Tibial artery (tissue), 4 donors: ENCODE results near the gene F8A1.
"Not testable (repeated sequence)": the region's sequence is repeated elsewhere in the genome, so short reads cannot be mapped to it uniquely, and the experiment has no call there.

Experiments used
- DNase-seq, 2 donors: peaks; one replicate each; pipeline ENCODE4 v3.0.0-alpha.2; 2019
- H3K27ac ChIP-seq, 2 donors: fragments of 200-600 bp; sonication (generic) in 1 of 2; 1 replicate in 1 of 2; 2 replicates in 1 of 2; pipeline ENCODE4 v1.5.1; 2018 to 2019; ENCODE audit warnings: mild to moderate bottlenecking in 1 of 2
- H3K27me3 ChIP-seq, 2 donors: fragments of 200-600 bp; sonication (generic) in 1 of 2; one replicate each; pipeline versions ENCODE4 v1.5.1 to v1.6.0; 2016 to 2019
- H3K36me3 ChIP-seq, 3 donors: fragments of 200-600 bp; sonication (generic) in 2 of 3; one replicate each; pipeline ENCODE4 v1.5.1; 2016 to 2019; ENCODE audit warnings: mild to moderate bottlenecking in 2 of 3
- H3K4me1 ChIP-seq, 4 donors: fragments of 200-600 bp; sonication (generic) in 2 of 4; 1 replicate in 3 of 4; 2 replicates in 1 of 4; pipeline ENCODE4 v1.5.1; 2016 to 2019
- H3K4me3 ChIP-seq, 2 donors: fragments of 200-600 bp; sonication (generic) in 1 of 2; 1 replicate in 1 of 2; 2 replicates in 1 of 2; pipeline ENCODE4 v1.5.1; 2018 to 2019; ENCODE audit warnings: mild to moderate bottlenecking in 2 of 2
- H3K9me3 ChIP-seq, 3 donors: fragments of 200-600 bp; sonication (generic) in 1 of 3; one replicate each; pipeline ENCODE4 v1.5.1; 2016 to 2019
- intact Hi-C: fragments of 100-400 bp; cut with DNase I; formaldehyde crosslinking; loops from one replicate; pipeline ENCODE4 v1.15.0; 2023; ENCODE audit warnings: low total_unique reads
- TF ChIP-seq, protein P1 (sequence below), 2 experiments: fragments of 200-600 bp in 1 of 2; fragments of 450-650 bp in 1 of 2; IDR thresholded peaks; one replicate each; pipeline ENCODE4 v1.5.1; 2017 to 2019; ENCODE audit warnings: antibody characterized with exemption in 2 of 2, mild to moderate bottlenecking in 1 of 2, moderate library complexity in 1 of 2

F8A1 gene

DNA sequence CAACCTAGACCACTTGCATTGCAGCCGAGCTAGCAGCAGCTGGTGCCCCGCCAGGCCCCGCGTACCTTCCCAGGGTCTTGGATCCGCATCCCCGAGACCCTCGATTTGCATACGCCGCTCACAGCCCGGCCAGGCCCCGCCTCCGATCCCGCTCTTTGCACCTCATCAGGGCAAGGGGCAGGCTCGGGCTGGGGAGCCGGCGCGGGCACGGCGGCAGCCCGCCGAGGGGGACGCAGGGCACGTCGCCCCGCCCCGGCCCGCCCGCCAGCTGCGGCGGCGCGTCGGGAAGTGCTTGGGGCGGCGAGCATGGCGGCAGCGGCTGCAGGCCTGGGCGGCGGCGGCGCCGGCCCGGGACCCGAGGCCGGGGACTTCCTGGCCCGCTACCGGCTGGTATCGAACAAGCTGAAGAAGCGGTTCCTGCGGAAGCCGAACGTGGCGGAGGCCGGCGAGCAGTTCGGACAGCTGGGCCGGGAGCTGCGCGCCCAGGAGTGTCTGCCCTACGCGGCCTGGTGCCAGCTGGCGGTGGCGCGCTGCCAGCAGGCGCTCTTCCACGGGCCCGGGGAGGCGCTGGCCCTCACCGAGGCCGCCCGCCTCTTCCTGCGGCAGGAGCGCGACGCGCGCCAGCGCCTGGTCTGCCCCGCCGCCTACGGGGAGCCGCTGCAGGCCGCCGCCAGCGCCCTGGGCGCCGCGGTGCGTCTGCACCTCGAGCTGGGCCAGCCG lies at the start of gene F8A1:
Gene F8A1 (plus strand): TSS at position 287 of the 720 bp plus-strand sequence. CDS start 20 bp downstream, at position 307.
- H3K36me3 ChIP-seq, intact Hi-C loops, H3K4me1 ChIP-seq, DNase-seq, H3K27ac ChIP-seq, H3K27me3 ChIP-seq, H3K9me3 ChIP-seq: not testable (repeated sequence)
- peak within 1 kb of the TSS in 1 of 2 donors; percentile 37 for H3K4me3 ChIP-seq

GRCh38 chrX:154840856-154841255 lies 45.3 kb upstream of the F8A1 start:
- Histone ChIP-seq H3K27ac (no peak overlapping the region), H3K27me3 (no peaks in the 10 kb centered on the region), H3K9me3 (no peaks in the 10 kb centered on the region), H3K4me1 (no peaks in the 10 kb centered on the region), H3K36me3 (no peaks in the 10 kb centered on the region), H3K4me3 (no peak overlapping the region)
- no peak for DNase-seq
- intact Hi-C loops: no loop called here
- TF ChIP-seq, protein P1, sequence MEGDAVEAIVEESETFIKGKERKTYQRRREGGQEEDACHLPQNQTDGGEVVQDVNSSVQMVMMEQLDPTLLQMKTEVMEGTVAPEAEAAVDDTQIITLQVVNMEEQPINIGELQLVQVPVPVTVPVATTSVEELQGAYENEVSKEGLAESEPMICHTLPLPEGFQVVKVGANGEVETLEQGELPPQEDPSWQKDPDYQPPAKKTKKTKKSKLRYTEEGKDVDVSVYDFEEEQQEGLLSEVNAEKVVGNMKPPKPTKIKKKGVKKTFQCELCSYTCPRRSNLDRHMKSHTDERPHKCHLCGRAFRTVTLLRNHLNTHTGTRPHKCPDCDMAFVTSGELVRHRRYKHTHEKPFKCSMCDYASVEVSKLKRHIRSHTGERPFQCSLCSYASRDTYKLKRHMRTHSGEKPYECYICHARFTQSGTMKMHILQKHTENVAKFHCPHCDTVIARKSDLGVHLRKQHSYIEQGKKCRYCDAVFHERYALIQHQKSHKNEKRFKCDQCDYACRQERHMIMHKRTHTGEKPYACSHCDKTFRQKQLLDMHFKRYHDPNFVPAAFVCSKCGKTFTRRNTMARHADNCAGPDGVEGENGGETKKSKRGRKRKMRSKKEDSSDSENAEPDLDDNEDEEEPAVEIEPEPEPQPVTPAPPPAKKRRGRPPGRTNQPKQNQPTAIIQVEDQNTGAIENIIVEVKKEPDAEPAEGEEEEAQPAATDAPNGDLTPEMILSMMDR (IDR thresholded peaks at IDR 0.05): peak; percentile 41 to 53

DNA sequence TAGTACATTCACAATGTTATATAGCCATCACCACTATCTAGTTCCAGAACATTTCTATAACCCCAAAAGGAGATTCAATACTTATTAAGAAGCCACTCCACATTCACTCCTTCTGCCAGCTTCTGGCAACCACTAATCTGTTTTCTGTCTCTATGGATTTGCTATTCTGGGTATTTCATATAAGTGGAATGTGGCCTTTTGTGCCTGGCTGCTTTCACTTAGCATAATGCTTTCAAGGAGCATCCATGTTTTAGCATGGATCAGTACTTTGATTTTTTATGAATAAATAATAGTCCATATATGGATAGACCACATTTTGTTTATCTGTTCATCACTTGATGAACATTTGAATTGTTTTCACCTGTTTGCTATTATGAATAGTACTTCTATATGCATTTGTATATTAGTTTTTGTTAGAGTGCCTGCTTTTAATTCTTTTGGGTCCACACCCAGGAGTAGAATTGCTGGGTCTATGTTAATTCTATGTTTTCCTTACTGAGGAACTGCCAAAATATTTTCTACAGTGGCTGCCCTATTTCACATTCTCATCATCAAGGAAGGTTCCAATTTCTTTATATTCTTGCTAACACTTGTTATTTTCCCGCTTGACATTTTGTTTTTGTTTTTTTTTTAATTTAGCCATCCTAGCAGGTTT lies 35.1 kb upstream of the F8A1 start:
- Histone ChIP-seq H3K4me1 (no peaks in the 10 kb centered on the region), H3K27ac (no peak overlapping the region), H3K27me3 (no peaks in the 10 kb centered on the region), H3K4me3 (no peak overlapping the region), H3K9me3 (no peaks in the 10 kb centered on the region), H3K36me3 (no peaks in the 10 kb centered on the region)
- intact Hi-C loops: no loop called here
- TF ChIP-seq, protein P1 (IDR thresholded peaks at IDR 0.05): no peak
- no peak for DNase-seq

- intact Hi-C loops: no loop called here
- H3K36me3 ChIP-seq: no peaks in the 10 kb centered on the region
- no peaks in the 10 kb centered on the region for H3K9me3 ChIP-seq
- H3K27me3 ChIP-seq: no peaks in the 10 kb centered on the region
- DNase-seq: no peak
- TF ChIP-seq, protein P1 (IDR thresholded peaks at IDR 0.05): no peak
- no peaks in the 10 kb centered on the region for H3K4me1 ChIP-seq
- H3K4me3 ChIP-seq: no peak overlapping the region
- H3K27ac ChIP-seq: no peak overlapping the region
Measured at GRCh38 chrX:154855256-154855655, 30.9 kb upstream of the F8A1 start.

DNA sequence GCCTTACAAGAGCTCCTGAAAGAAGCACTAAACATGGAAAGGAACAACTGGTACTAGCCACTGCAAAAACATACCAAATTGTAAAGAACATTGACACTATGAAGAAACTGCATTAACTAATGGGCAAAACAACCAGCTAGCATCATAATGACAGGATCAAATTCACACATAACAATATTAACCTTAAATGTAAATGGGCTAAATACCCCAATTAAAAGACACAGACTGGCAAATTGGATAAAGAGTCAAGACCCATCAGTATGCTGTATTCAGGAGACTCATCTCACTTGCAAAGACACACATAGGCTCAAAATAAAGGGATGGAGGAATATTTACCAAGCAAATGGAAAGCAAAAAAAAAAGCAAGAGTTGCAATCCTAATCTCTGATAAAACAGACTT lies 17.6 kb upstream of the F8A1 start:
- H3K9me3 ChIP-seq: peaks cover 0 to 18% (median 5%) of the 10 kb centered on the region in 3 donors
- H3K4me1 ChIP-seq, intact Hi-C loops, DNase-seq, H3K27me3 ChIP-seq, H3K36me3 ChIP-seq, H3K4me3 ChIP-seq, H3K27ac ChIP-seq: not testable (repeated sequence)

- H3K4me1 ChIP-seq: no peaks in the 10 kb centered on the region
- no peak overlapping the region for H3K27ac ChIP-seq
- intact Hi-C loops: no loop called here
- TF ChIP-seq, protein P1 (IDR thresholded peaks at IDR 0.05): no peak
- no peaks in the 10 kb centered on the region for H3K36me3 ChIP-seq
- DNase-seq: no peak
- H3K4me3 ChIP-seq: no peak overlapping the region
- H3K9me3 ChIP-seq: peaks cover 0 to 12% (median under 1%) of the 10 kb centered on the region in 3 donors
- no peaks in the 10 kb centered on the region for H3K27me3 ChIP-seq
Measured at GRCh38 chrX:154873329-154873728, 12.8 kb upstream of the F8A1 start.

DNA sequence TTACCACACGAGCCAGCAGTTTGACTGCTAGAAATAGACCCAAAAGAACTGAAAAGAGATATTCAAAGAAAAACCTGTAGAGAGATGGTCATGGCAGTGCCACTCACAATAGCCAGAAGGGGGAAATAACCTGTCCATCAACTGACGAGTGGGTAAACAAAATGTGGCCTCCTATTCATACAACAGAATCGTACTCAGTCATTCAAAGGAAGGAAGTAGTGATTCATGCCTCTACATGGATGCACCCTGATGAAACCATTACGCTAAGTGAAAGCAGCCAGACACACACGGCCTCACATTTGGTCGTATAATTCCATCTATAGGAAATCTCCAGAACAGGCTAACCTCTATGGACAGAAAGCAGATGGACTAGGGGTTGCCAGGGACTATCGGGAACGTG lies 2.1 kb upstream of the F8A1 start:
- DNase-seq, H3K4me1 ChIP-seq, H3K36me3 ChIP-seq, H3K4me3 ChIP-seq, H3K27ac ChIP-seq, H3K9me3 ChIP-seq, intact Hi-C loops, H3K27me3 ChIP-seq: not testable (repeated sequence)

GRCh38 chrX:154885057-154885456 lies 1.1 kb upstream of the F8A1 start:
- H3K36me3 ChIP-seq, H3K9me3 ChIP-seq, H3K4me1 ChIP-seq, H3K4me3 ChIP-seq, intact Hi-C loops, DNase-seq, H3K27ac ChIP-seq, H3K27me3 ChIP-seq: not testable (repeated sequence)

- H3K36me3 ChIP-seq, intact Hi-C loops, H3K4me3 ChIP-seq, H3K27ac ChIP-seq, DNase-seq, H3K27me3 ChIP-seq, H3K9me3 ChIP-seq, H3K4me1 ChIP-seq: not testable (repeated sequence)
Measured at GRCh38 chrX:154885549-154885948, 606 bp upstream of the F8A1 start.

DNA sequence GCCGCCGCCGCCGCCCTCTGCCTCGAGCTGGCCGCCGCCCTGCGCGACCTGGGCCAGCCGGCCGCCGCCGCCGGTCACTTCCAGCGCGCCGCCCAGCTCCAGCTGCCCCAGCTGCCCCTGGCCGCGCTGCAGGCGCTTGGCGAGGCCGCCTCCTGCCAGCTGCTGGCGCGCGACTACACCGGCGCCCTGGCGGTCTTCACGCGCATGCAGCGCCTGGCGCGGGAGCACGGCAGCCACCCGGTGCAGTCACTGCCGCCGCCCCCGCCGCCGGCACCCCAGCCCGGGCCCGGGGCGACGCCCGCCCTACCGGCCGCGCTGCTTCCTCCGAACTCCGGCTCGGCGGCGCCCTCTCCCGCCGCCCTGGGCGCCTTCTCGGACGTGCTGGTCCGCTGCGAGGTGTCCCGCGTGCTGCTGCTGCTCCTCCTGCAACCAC lies 650 bp downstream of the F8A1 start:
- H3K27me3 ChIP-seq, intact Hi-C loops, H3K27ac ChIP-seq: not testable (repeated sequence)

More for the DNA sequence above, 650 bp downstream of the F8A1 start:
- not testable (repeated sequence) for H3K4me3 ChIP-seq, DNase-seq, H3K4me1 ChIP-seq, H3K36me3 ChIP-seq, H3K9me3 ChIP-seq
